ENCODE measurements around the gene OR6Q1.
"Not testable (repeated sequence)": the region's sequence is repeated elsewhere in the genome, so short reads cannot be mapped to it uniquely, and the experiment has no call there.

The OR6Q1 gene

GRCh38 chr11:58030653-58031052 is at the start of gene OR6Q1:
TSS of gene OR6Q1 (plus strand) at chr11:58030953. CDS start at chr11:58030953, 0 bp downstream.
- no peak for DNase-seq (ENCODE audit: low read depth in 2 of 2)

GRCh38 chr11:57981536-57981935 is 49.2 kb upstream of the OR6Q1 start:
- no peak for DNase-seq (ENCODE audit: low read depth in 2 of 2)

GRCh38 chr11:57982776-57983175 is 48.0 kb upstream of the OR6Q1 start:
- no peak for DNase-seq (ENCODE audit: low read depth in 2 of 2)

GRCh38 chr11:57983191-57983590 is 47.6 kb upstream of the OR6Q1 start:
- no peak for DNase-seq (ENCODE audit: low read depth in 2 of 2)

- not testable (repeated sequence) for DNase-seq (ENCODE audit: low read depth in 2 of 2)
Measured at GRCh38 chr11:57999523-57999922, 31.2 kb upstream of the OR6Q1 start.

- DNase-seq (ENCODE audit: low read depth in 2 of 2) = not testable (repeated sequence)
Measured at GRCh38 chr11:58000021-58000420, 30.7 kb upstream of the OR6Q1 start.

- DNase-seq (ENCODE audit: low read depth in 2 of 2) = no peak
Measured at GRCh38 chr11:58000699-58001098, 30.1 kb upstream of the OR6Q1 start.

GRCh38 chr11:58003036-58003435 is 27.7 kb upstream of the OR6Q1 start:
- DNase-seq (ENCODE audit: low read depth in 2 of 2) = no peak

GRCh38 chr11:58003591-58003990 is 27.2 kb upstream of the OR6Q1 start:
- DNase-seq (ENCODE audit: low read depth in 2 of 2) = no peak

GRCh38 chr11:58004664-58005063 is 26.1 kb upstream of the OR6Q1 start:
- no peak for DNase-seq (ENCODE audit: low read depth in 2 of 2)

- DNase-seq (ENCODE audit: low read depth in 2 of 2) = no peak
Measured at GRCh38 chr11:58006940-58007339, 23.8 kb upstream of the OR6Q1 start.

GRCh38 chr11:58011771-58012170 is 19.0 kb upstream of the OR6Q1 start:
- DNase-seq (ENCODE audit: low read depth in 2 of 2) = no peak

- DNase-seq (ENCODE audit: low read depth in 2 of 2) = no peak
Measured at GRCh38 chr11:58023435-58023931, 7.3 kb upstream of the OR6Q1 start, which contains the start of gene OR9Q1. TSS of gene OR9Q1 (plus strand) at chr11:58023881. CDS start at chr11:58179445, 155,564 bp downstream.

- no peak for DNase-seq (ENCODE audit: low read depth in 2 of 2)
Measured at GRCh38 chr11:58024601-58025091, 6.1 kb upstream of the OR6Q1 start.

GRCh38 chr11:58027341-58027740 is 3.4 kb upstream of the OR6Q1 start:
- DNase-seq (ENCODE audit: low read depth in 2 of 2) = no peak

GRCh38 chr11:58028687-58029411 is 1.9 kb upstream of the OR6Q1 start:
- no peak for DNase-seq (ENCODE audit: low read depth in 2 of 2)

- DNase-seq (ENCODE audit: low read depth in 2 of 2) = no peak
Measured at GRCh38 chr11:58034471-58034870, 3.7 kb downstream of the OR6Q1 start.

- DNase-seq (ENCODE audit: low read depth in 2 of 2) = no peak
Measured at GRCh38 chr11:58039589-58039988, 8.8 kb downstream of the OR6Q1 start.

- no peak for DNase-seq (ENCODE audit: low read depth in 2 of 2)
Measured at GRCh38 chr11:58043379-58043778, 12.6 kb downstream of the OR6Q1 start.

- no peak for DNase-seq (ENCODE audit: low read depth in 2 of 2)
Measured at GRCh38 chr11:58046231-58046630, 15.5 kb downstream of the OR6Q1 start.

GRCh38 chr11:58047818-58048217 is 17.1 kb downstream of the OR6Q1 start:
- no peak for DNase-seq (ENCODE audit: low read depth in 2 of 2)

GRCh38 chr11:58055806-58056401 is 25.2 kb downstream of the OR6Q1 start:
- no peak for DNase-seq (ENCODE audit: low read depth in 2 of 2)

GRCh38 chr11:58057481-58057880 is 26.7 kb downstream of the OR6Q1 start:
- no peak for DNase-seq (ENCODE audit: low read depth in 2 of 2)

All from stimulated activated CD8-positive, alpha-beta memory T cell treated with anti-CD3 and anti-CD28 coated beads, Interleukin-15, amount 100 ng/mL, for 4 hours (primary cell).